ENCODE measurements around the gene RFXANK.

DNA sequence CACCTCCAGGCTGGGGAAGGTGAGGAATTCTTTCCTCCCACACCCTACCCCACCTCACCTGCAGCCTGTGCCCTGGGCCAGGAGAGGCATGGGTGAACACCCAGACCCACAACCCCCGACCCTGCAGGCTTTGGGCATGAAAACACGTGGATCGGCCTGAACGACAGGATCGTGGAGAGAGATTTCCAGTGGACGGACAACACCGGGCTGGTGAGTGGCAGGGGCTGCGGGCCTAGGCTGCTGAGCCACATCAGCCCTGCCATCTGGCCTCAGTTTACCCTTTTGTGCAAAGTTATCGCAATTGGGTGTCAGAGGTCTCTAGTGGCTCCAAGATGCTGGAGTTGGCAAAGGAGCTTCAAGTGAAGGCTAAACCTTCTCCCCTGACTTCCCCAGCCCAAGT, 48.4 kb downstream of the RFXANK start:
- no peak for TF ChIP-seq POLR2A (IDR thresholded peaks at IDR 0.05)
- TF ChIP-seq, protein P1, sequence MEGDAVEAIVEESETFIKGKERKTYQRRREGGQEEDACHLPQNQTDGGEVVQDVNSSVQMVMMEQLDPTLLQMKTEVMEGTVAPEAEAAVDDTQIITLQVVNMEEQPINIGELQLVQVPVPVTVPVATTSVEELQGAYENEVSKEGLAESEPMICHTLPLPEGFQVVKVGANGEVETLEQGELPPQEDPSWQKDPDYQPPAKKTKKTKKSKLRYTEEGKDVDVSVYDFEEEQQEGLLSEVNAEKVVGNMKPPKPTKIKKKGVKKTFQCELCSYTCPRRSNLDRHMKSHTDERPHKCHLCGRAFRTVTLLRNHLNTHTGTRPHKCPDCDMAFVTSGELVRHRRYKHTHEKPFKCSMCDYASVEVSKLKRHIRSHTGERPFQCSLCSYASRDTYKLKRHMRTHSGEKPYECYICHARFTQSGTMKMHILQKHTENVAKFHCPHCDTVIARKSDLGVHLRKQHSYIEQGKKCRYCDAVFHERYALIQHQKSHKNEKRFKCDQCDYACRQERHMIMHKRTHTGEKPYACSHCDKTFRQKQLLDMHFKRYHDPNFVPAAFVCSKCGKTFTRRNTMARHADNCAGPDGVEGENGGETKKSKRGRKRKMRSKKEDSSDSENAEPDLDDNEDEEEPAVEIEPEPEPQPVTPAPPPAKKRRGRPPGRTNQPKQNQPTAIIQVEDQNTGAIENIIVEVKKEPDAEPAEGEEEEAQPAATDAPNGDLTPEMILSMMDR (IDR thresholded peaks at IDR 0.05), result no peak
